H9 (cell line): Measurements from ENCODE around the gene IGFL1. TPM values are rescaled to one million over a fixed set of nuclear protein-coding genes. Genes with fewer than 3 reads are reported as not detected.

Experiments
- DNase-seq: peaks from one replicate; pipeline ENCODE4 v3.0.0-alpha.2; 2017
- H2AFZ ChIP-seq: one replicate; pipeline ENCODE4 v1.6.1; 2013; ENCODE audit warnings: mild to moderate bottlenecking, low read length, control low read depth, moderate library complexity
- H2AK5ac ChIP-seq: 2 replicates; pipeline ENCODE4 v1.6.1; 2013; ENCODE audit warnings: low read length, control low read depth, mixed read lengths; ENCODE audit not compliant: insufficient read length
- H2BK120ac ChIP-seq: one replicate; pipeline ENCODE4 v1.6.1; 2013; ENCODE audit warnings: low read depth, mild to moderate bottlenecking, low read length, control low read depth, inconsistent platforms; ENCODE audit not compliant: poor library complexity, severe bottlenecking
- H2BK12ac ChIP-seq: 2 replicates; pipeline ENCODE4 v1.6.1; 2013; ENCODE audit warnings: low read length, control low read depth, mixed read lengths, low read depth; ENCODE audit not compliant: insufficient read length
- H2BK15ac ChIP-seq: 2 replicates; pipeline ENCODE4 v1.6.1; 2013; ENCODE audit warnings: low read depth, low read length, control low read depth
- H2BK20ac ChIP-seq: one replicate; pipeline ENCODE4 v1.6.1; 2013; ENCODE audit warnings: low read depth, mild to moderate bottlenecking, low read length, control low read depth, inconsistent platforms; ENCODE audit not compliant: poor library complexity, severe bottlenecking
- H2BK5ac ChIP-seq: 2 replicates; pipeline ENCODE4 v1.6.1; 2013; ENCODE audit warnings: low read length, control low read depth, mixed read lengths; ENCODE audit not compliant: insufficient read length
- H3K14ac ChIP-seq: 2 replicates; pipeline ENCODE4 v1.6.1; 2013; ENCODE audit warnings: low read length, control low read depth; ENCODE audit not compliant: insufficient read depth
- H3K18ac ChIP-seq: 2 replicates; pipeline ENCODE4 v1.6.1; 2013; ENCODE audit warnings: low read depth, mild to moderate bottlenecking, mixed read lengths, low read length, control low read depth; ENCODE audit not compliant: insufficient read length
- H3K23ac ChIP-seq: 2 replicates; pipeline ENCODE4 v1.6.1; 2013; ENCODE audit warnings: low read length, control low read depth, mixed read lengths, low read depth; ENCODE audit not compliant: insufficient read length
- H3K23me2 ChIP-seq: 2 replicates; pipeline ENCODE4 v1.6.1; 2013; ENCODE audit warnings: low read depth, mild to moderate bottlenecking, mixed read lengths, low read length, control low read depth; ENCODE audit not compliant: insufficient read length, poor library complexity, severe bottlenecking
- H3K27ac ChIP-seq: 2 replicates; pipeline ENCODE4 v1.5.1; 2013; ENCODE audit warnings: low read length, control low read depth, mixed read lengths, low read depth; ENCODE audit not compliant: insufficient read length
- H3K27me3 ChIP-seq: 2 replicates; pipeline ENCODE4 v1.6.1; 2013; ENCODE audit warnings: low read length, control low read depth, inconsistent platforms; ENCODE audit not compliant: insufficient read depth
- H3K4ac ChIP-seq: 2 replicates; pipeline ENCODE4 v1.6.1; 2013; ENCODE audit warnings: low read depth, mild to moderate bottlenecking, control low read depth, inconsistent platforms, low read length, moderate library complexity
- H3K4me1 ChIP-seq: 2 replicates; pipeline ENCODE4 v1.6.1; 2013; ENCODE audit warnings: low read length, control low read depth, inconsistent platforms; ENCODE audit not compliant: insufficient read depth
- H3K4me2 ChIP-seq: 2 replicates; pipeline ENCODE4 v1.6.1; 2013; ENCODE audit warnings: low read length, control low read depth, mixed read lengths; ENCODE audit not compliant: insufficient read length, insufficient read depth
- H3K56ac ChIP-seq: 2 replicates; pipeline ENCODE4 v1.6.1; 2013; ENCODE audit warnings: low read depth, mild to moderate bottlenecking, mixed read lengths, low read length, control low read depth; ENCODE audit not compliant: insufficient read length
- H3K79me1 ChIP-seq: 2 replicates; pipeline ENCODE4 v1.6.1; 2013; ENCODE audit warnings: low read depth, mild to moderate bottlenecking, moderate library complexity, low read length, control low read depth, inconsistent platforms; ENCODE audit not compliant: insufficient read depth, poor library complexity, severe bottlenecking
- H3K79me2 ChIP-seq: 2 replicates; pipeline ENCODE4 v1.6.1; 2013; ENCODE audit warnings: low read length, control low read depth, inconsistent platforms; ENCODE audit not compliant: insufficient read depth
- H3K9ac ChIP-seq: 2 replicates; pipeline ENCODE4 v1.6.1; 2013; ENCODE audit warnings: low read length, control low read depth, mixed read lengths; ENCODE audit not compliant: insufficient read length; ENCODE audit errors: extremely low read depth
- H3K9me3 ChIP-seq: one replicate; pipeline ENCODE4 v1.6.1; 2013; ENCODE audit warnings: low read depth, low read length, inconsistent platforms; ENCODE audit not compliant: control insufficient read depth
- H3T11ph ChIP-seq: one replicate; pipeline ENCODE4 v1.6.1; 2013; ENCODE audit warnings: mild to moderate bottlenecking, low read length, control low read depth, inconsistent platforms
- H4K20me1 ChIP-seq: one replicate; pipeline ENCODE4 v1.6.1; 2013; ENCODE audit not compliant: control insufficient read depth, insufficient read length, insufficient read depth
- H4K5ac ChIP-seq: 2 replicates; pipeline ENCODE4 v1.6.1; 2013; ENCODE audit warnings: low read depth, mild to moderate bottlenecking, mixed read lengths, low read length, control low read depth; ENCODE audit not compliant: insufficient read length
- H4K8ac ChIP-seq: replicated peaks from 2 replicates; pipeline ENCODE4 v1.6.1; 2013; ENCODE audit warnings: low read length, control low read depth, mixed read lengths, low read depth; ENCODE audit not compliant: insufficient read length
- H4K91ac ChIP-seq: 2 replicates; pipeline ENCODE4 v1.6.1; 2013; ENCODE audit warnings: low read depth, mild to moderate bottlenecking, moderate library complexity, mixed read lengths, low read length, control low read depth; ENCODE audit not compliant: insufficient read length
- H3K27ac Mint-ChIP-seq, 3 experiments: 2 replicates in 2 of 3; 3 replicates in 1 of 3; pipeline ENCODE4 v1.8.0; 2020 to 2021; ENCODE audit warnings: mixed read lengths in 3 of 3, mild to moderate bottlenecking in 1 of 3, moderate library complexity in 1 of 3
- H3K27me3 Mint-ChIP-seq: 2 replicates; pipeline ENCODE4 v1.8.0; 2021; ENCODE audit warnings: low read depth, mild to moderate bottlenecking, moderate library complexity, mixed read lengths
- H3K36me3 Mint-ChIP-seq, 3 experiments: 2 replicates in 2 of 3; 3 replicates in 1 of 3; pipeline ENCODE4 v1.8.0; 2020 to 2021; ENCODE audit warnings: low read depth in 3 of 3, mixed read lengths in 3 of 3; ENCODE audit not compliant: insufficient read depth in 1 of 3
- H3K4me1 Mint-ChIP-seq, 2 experiments: 2 replicates each; pipeline ENCODE4 v1.8.0; 2020; ENCODE audit warnings: mixed read lengths in 2 of 2
- H3K4me3 Mint-ChIP-seq, 2 experiments: 2 replicates in 1 of 2; 3 replicates in 1 of 2; pipeline ENCODE4 v1.8.0; 2020 to 2021; ENCODE audit warnings: mild to moderate bottlenecking in 2 of 2, mixed read lengths in 2 of 2, moderate library complexity in 1 of 2
- H3K9me3 Mint-ChIP-seq, 2 experiments: 2 replicates in 1 of 2; 3 replicates in 1 of 2; pipeline ENCODE4 v1.8.0; 2020; ENCODE audit warnings: mild to moderate bottlenecking in 2 of 2, mixed read lengths in 2 of 2, moderate library complexity in 1 of 2
- WGBS: extraction: QIAGEN DNeasy Blood & Tissue Kit; methylation state at CpG from one replicate; pipeline ENCODE4 v1.1.7; 2013; ENCODE audit warnings: missing lambda C conversion rate, low lambda C conversion rate, mixed read lengths; ENCODE audit not compliant: insufficient read length; ENCODE audit errors: extremely low coverage; 5-methylcytosine and 5-hydroxymethylcytosine counted together
- total RNA-seq: library from RNA; stranded (reverse); gene quantifications from 2 replicates; pipeline ENCODE4 v1.2.1, GENCODE V29; 2021
- TF ChIP-seq, protein P1 (sequence below): fragments of 200-600 bp; sonication (generic); conservative IDR thresholded peaks from 3 replicates; pipeline ENCODE4 v1.8.0; 2021; ENCODE audit warnings: antibody characterized with exemption, mild to moderate bottlenecking

Gene IGFL1
- total RNA-seq, 1 experiment from 2014 or later, result not detected

DNA sequence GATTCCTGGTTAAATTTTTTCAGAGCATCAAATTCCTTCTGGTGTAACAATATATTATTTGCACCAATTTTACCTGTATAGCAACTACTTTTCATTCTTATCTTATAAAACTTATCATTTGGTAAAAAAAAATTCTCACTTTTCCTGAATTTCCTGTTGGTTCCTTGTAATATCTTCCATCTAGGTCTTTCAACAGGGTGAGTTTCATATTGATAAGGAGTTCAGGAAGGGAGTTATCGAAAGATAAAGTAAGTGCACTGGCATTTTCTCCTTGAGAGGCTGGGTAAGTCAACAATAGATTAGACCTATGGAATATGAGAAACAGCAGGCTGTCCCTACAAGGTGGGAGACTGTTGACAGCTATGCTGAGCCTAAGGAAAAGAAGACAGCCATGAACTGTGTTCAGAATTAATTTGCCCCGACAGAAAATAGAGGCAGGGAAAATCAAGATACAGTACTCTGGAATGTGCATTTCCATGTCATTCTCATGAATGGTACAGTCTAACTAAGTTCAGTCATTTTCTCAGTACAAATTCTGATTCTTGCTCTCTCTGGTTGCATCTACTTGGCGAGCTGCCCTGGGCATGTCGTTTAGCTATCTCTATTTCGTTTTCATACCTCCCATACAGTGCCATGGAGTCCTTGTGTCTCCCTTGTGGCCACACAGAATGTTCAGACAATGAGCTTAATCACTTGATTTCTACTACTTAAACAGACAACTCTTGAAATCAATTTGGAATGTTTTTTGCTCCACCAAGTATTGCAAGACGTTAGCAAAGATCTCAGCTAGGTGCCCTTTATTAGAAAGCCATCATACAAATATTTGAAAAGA lies 9.9 kb downstream of the IGFL1 start:
- H3K27ac Mint-ChIP-seq, result no peak overlapping the region
- no peak for DNase-seq
- peaks cover 8% of the 10 kb centered on the region for H3K27me3 Mint-ChIP-seq

More for the DNA sequence above, 9.9 kb downstream of the IGFL1 start:
- Histone ChIP-seq H3K4me2 (no peak overlapping the region), H3K79me2 (no peaks in the 10 kb centered on the region), H3T11ph (no peak overlapping the region), H3K4me1 (no peaks in the 10 kb centered on the region), H2AK5ac (no peak overlapping the region), H3K4ac (no peak overlapping the region), H3K23me2 (no peaks in the 10 kb centered on the region), H4K91ac (no peak overlapping the region), H2AFZ (no peak overlapping the region), H3K27me3 (no peaks in the 10 kb centered on the region), H2BK20ac (no peak overlapping the region), H3K9me3 (no peaks in the 10 kb centered on the region), H3K18ac (no peak overlapping the region), H3K23ac (no peak overlapping the region), H3K56ac (no peak overlapping the region), H2BK120ac (no peak overlapping the region), H2BK15ac (no peak overlapping the region), H4K8ac (no peak overlapping the region), H2BK12ac (no peak overlapping the region), H2BK5ac (no peak overlapping the region), H4K5ac (no peak overlapping the region), H4K20me1 (no peaks in the 10 kb centered on the region), H3K27ac (no peak overlapping the region), H3K14ac (no peak overlapping the region), H3K9ac (no peak overlapping the region), H3K79me1 (no peaks in the 10 kb centered on the region)
- peaks cover 0 to 12% of the 10 kb centered on the region in 2 experiments; a peak in 3 of 4 replicates for H3K4me1 Mint-ChIP-seq
- no peaks in the 10 kb centered on the region for H3K36me3 Mint-ChIP-seq
- WGBS, result no CpG with 5 or more reads among the region's 6 CpGs
- no peaks in the 10 kb centered on the region; a peak in 1 of 5 replicates for H3K9me3 Mint-ChIP-seq
- TF ChIP-seq, protein P1, sequence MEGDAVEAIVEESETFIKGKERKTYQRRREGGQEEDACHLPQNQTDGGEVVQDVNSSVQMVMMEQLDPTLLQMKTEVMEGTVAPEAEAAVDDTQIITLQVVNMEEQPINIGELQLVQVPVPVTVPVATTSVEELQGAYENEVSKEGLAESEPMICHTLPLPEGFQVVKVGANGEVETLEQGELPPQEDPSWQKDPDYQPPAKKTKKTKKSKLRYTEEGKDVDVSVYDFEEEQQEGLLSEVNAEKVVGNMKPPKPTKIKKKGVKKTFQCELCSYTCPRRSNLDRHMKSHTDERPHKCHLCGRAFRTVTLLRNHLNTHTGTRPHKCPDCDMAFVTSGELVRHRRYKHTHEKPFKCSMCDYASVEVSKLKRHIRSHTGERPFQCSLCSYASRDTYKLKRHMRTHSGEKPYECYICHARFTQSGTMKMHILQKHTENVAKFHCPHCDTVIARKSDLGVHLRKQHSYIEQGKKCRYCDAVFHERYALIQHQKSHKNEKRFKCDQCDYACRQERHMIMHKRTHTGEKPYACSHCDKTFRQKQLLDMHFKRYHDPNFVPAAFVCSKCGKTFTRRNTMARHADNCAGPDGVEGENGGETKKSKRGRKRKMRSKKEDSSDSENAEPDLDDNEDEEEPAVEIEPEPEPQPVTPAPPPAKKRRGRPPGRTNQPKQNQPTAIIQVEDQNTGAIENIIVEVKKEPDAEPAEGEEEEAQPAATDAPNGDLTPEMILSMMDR, result no peak
- no peak overlapping the region for H3K4me3 Mint-ChIP-seq
